LNCaP clone FGC (cell line): ENCODE data around the gene NUMBL.

Source experiments
- DNase-seq: peaks from one replicate; pipeline ENCODE4 v3.0.0-alpha.2; 2011; ENCODE audit warnings: low read depth
- H3K4me3 ChIP-seq: 2 replicates; pipeline ENCODE4 v1.5.1; 2011; ENCODE audit warnings: mild to moderate bottlenecking, low read depth, low read length, control low read depth
- CTCF ChIP-seq: IDR thresholded peaks from 2 replicates; pipeline ENCODE4 v1.5.1; 2012; ENCODE audit warnings: mild to moderate bottlenecking; ENCODE audit not compliant: control insufficient read depth, insufficient read depth; ENCODE audit errors: extremely low read depth

The NUMBL gene

GRCh38 chr19:40684280-40684679, 6.2 kb downstream of the NUMBL start:
- no peak overlapping the region for H3K4me3 ChIP-seq
- DNase-seq: no peak

DNA sequence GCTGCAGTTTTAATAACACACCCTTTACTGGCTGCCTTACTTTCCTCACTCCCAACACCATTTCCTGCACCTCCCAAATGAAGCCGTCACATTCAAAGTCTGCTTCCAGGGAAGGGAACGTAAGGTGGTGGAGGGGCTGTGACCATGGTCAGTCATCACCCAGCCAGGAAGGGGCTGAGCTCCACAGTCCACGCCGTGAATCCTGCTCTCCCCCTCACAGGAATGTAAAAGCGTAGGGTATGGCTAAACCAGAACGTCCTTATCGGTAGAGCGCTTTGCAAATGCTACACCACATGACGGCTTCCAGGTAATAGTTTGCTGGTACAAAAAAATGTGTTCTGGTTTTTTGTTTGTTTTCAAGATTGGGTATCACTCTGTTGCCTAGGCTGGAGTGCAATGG, 7.0 kb downstream of the NUMBL start:
- no peak for DNase-seq
- no peak overlapping the region for H3K4me3 ChIP-seq
- TF ChIP-seq CTCF: no peak

More at GRCh38 chr19:40684280-40684679, 6.2 kb downstream of the NUMBL start:
- no peak for TF ChIP-seq CTCF

DNA sequence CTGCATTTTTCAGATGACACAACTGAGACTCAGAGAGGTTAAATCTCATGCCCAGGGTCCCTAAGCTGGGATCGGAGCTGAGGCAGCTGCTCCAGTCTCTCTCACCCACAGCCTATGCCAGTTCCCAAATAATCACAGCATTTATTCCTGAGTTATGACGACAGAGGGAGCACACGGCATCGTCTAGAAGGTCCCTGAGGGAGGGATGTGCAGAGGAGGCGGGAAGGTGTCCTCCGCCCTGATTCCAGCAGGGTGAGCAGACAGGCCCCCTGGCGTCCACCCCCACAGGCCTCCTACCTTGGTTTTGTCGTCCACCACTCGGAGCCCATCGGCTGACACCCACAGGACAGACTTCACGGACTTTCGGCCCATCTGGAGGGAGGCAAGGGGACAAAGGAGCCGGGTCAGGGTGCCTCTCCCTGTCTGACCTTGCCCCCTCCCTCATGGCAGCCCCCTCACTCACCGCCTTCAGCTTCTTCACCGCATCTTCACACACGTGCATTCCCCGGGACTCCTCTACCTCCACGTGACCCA, 8.0 kb downstream of the NUMBL start:
- no peak for TF ChIP-seq CTCF
- no peak for DNase-seq
- H3K4me3 ChIP-seq: no peak overlapping the region

DNA sequence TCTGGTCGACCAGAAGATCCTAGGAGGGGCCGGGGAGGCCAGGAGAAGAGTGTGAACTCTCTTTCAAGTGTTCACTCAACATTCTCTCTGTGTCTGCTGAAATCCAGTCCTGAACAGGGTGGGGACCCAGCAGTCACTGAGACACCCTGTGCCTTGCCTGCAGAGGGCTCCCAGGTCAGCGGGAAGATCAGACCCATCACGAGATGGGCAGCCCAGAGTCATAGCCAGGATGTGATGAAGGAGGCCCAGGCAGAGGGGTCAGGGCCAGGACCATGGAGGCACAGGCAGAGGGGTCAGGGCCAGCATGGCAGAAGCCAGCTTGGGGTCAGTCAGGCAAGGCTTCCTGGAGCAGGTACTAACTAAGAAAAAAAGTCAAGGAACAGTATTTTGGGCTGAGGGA, 9.4 kb downstream of the NUMBL start:
- no peak for TF ChIP-seq CTCF
- DNase-seq: no peak
- no peak overlapping the region for H3K4me3 ChIP-seq

DNA sequence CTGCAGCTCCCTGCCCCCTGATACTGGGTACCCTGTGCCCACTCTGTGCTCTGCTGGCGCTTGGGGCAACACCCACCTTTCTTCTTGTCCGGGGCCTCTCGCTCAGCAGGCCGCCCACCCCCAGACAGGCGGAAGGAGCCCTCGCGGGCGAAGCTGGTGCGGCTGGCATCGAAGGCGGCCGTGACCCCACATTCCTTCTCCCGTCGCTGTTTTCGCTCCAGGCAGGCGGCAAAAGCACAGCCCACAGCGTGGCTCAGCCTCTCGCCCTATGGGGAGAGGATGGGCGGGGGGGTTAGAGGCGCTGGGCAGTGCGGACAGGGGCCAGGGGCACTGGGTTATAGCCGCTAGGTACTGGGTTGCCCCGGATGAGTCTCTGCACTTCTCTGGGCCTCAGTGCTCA, 13.3 kb downstream of the NUMBL start:
- DNase-seq: no peak
- no peak overlapping the region for H3K4me3 ChIP-seq
- no peak for TF ChIP-seq CTCF

GRCh38 chr19:40674291-40674690, 16.2 kb downstream of the NUMBL start:
- no peak overlapping the region for H3K4me3 ChIP-seq
- DNase-seq: no peak
- TF ChIP-seq CTCF: no peak

DNA sequence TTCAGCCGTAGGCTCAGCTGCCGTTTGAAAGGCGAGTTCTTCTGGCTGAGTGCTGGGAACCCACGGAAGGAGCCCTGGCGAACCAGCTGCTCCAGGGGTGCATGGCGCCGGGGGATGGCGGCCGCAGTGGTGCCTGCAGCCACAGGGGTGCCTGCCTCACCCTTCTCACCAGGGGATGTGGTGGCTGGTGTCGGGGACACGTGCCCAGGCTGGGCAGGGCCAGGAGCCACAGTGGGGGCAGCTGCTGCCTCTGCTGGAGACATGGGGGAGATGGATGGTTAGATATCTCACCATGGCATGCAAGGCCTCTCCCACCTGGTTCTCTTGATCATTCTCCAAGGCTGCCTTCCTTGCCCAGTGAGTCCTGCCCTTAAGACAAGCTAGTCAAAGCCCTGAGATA, 17.1 kb downstream of the NUMBL start:
- DNase-seq: no peak
- no peak overlapping the region for H3K4me3 ChIP-seq
- no peak for TF ChIP-seq CTCF
